COLO829 (cell line): ENCODE results near the gene C1RL.
"Not testable (repeated sequence)": the region's sequence is repeated elsewhere in the genome, so short reads cannot be mapped to it uniquely, and the experiment has no call there.

Source experiments
- DNase-seq: peaks from one replicate; pipeline ENCODE4 v3.0.0; 2012; ENCODE audit warnings: low spot score

C1RL gene

DNA sequence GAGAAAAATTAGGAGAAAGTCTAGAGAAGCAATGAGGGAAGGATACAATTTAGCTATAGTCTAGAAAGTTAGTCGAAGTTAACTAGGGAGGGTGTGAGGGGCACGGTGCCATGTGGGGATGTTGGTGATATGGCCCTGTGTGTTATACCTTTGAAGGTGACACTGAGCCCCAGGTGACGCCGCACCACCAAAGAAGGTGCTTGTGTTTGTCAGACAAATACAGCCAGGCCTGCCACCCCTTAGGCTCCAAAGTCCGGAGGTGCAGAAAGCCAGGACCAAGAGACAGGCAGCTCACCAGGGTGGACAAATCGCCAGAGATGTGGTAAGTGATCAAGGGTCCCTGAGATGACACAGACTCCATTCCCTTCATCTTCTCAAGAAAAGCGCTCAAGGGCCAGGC lies 47.4 kb downstream of the C1RL start:
- DNase-seq = no peak

DNA sequence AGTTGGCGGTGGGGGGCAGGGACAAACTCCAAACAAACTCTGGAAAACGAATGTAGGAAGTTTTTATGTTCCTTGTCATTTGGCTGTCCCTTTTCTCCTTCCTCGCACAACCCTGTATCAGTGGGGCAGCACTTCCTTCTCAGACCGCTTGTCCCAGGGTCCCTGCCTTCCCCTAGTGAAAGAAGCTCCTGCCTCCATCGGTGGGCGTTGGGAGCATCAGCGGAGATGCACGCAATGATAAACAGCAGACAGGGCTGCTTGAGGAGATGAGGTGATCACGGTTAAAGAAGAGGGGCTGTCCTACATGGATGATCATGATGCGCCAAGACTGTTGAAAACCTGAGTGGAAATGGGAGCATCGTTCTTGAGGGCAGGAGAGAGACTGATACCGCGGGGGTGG lies 47.9 kb downstream of the C1RL start:
- no peak for DNase-seq

DNA sequence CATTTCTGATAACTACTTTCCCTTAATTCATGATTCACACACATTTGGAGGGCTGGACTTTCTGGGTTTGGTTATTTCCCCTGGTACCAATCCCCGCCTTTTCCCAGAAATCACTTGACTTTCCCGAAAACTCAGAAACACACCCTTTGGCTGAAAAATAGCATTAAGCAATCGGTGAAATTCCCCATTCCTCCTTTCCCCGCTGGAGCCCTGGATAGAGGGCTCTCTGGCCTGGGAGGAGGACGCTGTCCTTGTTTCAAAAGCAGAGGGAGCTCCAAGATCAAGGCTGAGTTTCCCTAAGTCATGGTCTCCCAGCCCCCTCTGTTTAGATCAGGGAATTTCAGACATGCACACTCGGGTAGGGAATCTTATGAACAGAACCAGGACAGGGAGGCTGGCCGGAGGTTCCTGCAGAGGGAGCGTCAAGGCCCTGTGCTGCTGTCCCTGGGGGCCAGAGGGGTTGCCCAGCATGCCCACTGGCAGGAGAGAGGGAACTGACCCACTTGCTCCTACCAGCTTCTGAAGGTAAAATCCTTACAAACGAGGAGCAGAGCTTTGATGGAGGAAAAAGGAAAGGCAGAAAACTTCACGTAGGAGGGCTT lies 48.6 kb downstream of the C1RL start, which contains the start of gene C1S:
TSS of gene C1S (plus strand) at position 366 of the 602 bp plus-strand sequence. CDS start 1,195 bp downstream, outside the sequence.
- peak; percentile 87 for DNase-seq

DNA sequence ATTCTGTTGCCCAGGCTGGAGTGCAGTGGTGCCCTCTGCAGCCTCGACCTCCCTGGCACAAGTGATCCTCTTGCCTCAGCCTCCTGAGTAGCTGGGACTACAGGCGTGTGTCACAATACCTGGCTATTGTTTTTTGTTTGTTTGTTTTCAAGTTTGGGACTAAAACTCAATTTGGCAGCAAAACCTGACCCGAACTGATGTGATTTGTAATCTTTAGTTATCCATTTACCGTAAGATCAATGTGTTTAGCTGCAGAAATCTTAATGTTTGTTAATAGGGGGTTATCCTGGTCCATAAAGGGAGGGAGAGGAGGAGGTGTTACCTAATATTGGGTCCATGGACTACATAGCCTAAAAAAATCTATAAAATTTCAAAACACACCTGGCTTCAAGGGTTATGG lies 49.2 kb downstream of the C1RL start:
- DNase-seq = no peak

DNA sequence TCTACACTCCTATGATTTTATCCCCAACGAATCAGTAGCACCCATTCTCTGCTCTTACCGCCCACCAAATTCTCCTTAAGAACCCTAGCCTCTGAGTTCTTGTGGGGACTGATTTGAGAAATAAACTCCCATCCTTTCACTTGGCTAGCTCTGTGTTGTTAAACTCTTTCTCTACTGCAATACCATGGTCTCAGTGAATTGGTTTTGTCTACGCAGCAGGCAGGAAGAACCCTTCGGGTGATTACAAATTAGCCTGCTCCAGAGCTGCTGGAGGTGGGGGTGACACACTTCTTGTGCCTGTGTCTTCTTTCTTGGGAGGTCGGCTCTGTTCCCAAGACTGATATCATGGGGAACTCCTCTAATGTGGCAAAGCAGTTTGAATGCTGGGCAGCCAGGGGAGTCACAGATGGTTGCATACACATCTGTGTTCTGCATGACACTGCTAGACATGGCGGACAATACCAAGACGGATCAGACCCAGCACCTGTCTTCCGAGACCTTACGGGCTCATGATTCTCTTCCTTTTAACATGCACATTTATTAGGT lies 50.1 kb downstream of the C1RL start:
- no peak for DNase-seq

DNA sequence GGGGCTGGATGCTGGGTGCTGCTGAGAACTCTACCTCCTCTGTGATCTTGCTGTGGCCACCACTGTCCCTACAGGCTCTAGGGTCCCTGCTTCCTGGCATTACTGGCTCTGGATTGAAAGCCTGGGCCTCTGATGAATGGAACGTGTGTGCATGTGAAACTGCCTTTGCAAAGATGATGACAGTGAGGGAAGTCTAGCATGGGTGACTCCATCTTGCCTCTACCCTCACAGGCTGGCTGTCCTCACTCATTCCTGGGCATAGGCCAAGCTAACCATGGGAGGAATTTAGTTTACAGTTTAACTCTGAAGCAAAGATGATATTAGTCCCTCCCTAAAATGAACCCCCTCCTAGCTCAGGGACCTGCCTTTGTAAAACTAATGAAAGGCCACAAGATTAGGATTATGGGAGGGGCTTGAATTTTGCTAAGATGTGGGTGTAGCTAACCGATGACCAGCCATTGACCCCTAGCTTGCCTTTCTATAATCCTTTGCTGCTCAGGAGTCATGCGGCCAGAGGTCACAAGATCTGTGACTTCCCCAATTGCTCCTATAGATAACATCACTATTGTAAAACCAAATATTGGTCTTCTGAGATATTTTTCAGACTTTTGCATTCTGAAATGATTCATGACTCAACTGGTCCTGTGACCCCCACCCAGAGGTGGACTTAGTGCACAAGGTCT lies 50.7 kb downstream of the C1RL start:
- peak; percentile 48 for DNase-seq

DNA sequence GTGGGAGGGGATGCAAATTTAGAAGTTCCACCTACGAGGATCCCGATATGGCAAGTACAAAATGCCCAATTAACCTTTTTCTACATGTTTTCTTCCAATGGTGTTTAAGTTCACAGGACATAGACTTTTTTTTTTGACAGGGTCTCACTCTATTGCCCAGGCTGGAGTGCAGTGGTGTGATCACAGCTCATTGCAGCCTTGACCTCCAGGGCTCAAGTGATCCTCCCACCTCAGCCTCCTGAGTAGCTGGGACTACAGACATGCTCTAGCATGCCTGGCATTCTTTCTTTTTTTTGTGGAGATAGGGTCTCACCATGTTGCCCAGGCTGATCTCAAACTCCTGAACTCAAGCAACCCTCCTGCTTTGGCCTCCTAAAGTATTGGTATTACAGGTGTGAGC lies 53.3 kb downstream of the C1RL start:
- not testable (repeated sequence) for DNase-seq

DNA sequence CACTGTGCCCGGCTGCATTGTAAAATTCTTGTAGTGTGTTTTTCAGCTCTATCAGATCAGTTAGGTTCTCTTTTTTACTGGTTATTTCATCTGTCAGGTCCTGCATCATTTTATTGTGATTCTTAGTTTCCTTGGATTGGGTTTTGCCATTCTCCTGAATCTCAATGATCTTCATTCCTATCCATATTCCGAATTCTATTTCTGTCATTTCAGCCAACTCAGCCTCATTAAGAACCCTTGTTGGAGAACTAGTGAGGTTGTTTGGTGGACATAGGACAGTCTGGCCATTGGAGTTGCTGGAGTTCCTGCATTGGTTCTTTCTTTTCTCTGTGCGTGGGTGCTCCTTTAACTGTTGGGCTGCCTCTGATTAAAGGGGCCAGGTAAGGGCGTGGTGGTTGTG lies 54.1 kb downstream of the C1RL start:
- DNase-seq = no peak

DNA sequence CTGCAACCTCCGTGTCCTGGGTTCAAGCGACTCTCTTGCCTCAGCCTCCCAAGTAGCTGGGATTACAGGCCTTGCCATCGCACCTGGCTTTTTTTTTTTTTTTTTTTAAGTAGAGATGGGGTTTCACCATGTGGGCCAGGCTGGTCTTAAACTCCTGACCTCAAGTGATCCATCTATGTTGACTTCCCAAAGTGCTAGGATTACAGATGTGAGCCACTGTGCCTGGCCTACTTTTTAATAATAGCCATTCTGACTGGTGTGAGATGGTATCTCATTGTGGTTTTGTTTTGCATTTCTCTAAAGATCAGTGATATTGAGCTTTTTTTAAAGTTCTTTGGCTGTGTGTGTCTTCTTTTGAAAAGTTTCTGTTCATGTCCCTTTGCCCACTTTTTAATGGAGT lies 59.0 kb downstream of the C1RL start:
- DNase-seq = not testable (repeated sequence)

DNA sequence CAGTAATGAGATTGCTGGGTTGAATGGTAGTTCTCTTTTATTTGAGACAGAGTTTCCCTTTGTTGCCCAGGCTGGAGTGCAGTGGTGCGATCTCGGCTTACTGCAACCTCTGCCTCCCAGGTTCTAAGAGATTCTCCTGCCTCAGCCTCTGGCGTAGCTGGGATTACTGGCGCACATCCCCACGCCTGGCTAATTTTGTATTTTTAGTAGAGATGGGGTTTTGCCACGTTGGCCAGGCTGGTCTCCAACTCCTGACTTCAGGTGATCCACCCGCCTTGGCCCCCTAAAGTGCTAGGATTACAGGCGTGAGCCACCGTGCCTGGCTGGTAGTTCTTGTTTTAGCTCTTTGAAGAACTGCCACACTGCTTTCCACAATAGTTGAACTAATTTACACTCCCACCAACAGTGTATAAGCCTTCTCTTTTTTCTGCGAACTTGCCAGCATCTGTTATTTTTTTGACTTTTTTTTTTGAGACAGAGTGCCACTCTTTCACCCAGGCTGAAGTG lies 59.5 kb downstream of the C1RL start:
- not testable (repeated sequence) for DNase-seq

DNA sequence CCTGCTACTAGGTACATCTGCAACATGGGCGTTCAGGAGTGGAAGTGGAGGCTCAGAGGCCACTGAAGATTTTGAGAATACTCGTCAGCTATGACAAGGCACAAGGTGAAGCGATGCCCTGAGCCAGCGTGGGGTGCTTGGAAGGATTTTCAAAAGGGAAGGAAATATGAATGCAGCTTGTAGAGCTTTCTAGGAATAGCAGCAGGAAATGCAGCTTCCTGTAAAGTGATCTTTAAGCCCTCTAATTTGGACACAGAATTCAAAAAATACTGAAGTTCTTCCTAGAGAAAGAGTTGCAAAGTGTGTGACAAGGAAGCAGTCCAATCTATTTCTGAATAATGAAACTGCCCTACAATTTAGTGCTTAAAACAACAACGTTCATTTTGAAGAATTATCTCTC lies 61.7 kb downstream of the C1RL start:
- no peak for DNase-seq

DNA sequence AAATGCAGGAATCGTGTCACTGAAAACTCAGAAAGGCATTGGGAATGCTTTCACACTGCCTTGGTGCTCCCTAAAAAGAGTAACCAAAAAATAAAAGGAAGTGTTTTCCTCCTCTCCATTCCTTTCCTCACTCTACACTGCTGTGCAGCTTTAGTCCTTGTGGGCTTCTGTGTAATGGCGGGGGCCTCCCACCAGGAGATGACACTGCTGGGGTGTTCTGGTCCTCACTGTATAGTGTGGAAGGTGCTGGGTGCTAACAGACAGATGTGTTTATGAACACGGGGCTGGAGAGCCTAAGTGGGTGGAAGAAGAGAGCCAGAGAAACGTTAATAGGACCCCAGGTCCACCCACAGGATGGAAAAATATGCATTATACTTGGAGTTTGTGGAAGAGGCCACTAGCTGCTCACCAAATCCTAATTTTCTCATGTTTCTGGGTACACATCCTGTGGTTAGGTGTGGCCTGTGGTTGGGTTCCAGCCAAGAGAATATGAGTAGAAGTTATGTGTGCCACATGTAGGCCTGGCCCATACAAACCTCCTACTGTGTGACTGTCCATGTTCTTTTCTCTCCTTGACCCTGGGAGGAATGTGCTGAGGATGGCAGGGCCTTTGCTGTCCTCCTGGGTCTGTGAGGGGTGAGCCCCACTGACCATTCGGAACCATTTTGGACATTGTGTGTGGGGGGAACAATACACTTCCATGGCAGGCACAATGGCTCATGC lies 62.5 kb downstream of the C1RL start:
- DNase-seq = no peak

DNA sequence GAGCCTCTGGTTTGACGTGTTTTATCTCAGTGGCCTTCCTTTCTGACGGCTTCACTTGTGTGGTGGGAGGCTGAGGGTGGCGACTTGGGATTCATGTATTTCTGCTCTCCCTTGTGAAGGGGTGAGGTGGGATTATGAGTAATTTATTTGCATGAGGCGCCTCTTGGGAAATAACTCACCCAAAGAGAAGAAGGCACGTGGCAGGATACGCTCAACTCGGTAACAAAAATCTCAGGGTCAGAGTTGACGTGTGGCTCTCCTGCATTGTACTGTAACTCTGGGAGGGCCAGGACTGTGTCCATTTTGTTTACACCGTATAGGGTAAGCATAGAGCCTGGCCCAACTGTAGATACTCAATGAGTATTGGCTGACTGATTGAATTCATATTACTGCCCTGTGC lies 63.1 kb downstream of the C1RL start:
- no peak for DNase-seq
